IPS-18a (cell line): ENCODE results near the gene GGA1.
A peak's percentile ranks its signal among the peaks of the same experiment; 100 is the strongest.
"Not testable (repeated sequence)": the region's sequence is repeated elsewhere in the genome, so short reads cannot be mapped to it uniquely, and the experiment has no call there.

Source experiments
- H3K27ac ChIP-seq: one replicate; pipeline ENCODE4 v1.5.1; 2013; ENCODE audit warnings: low read length
- H3K27me3 ChIP-seq: one replicate; pipeline ENCODE4 v1.6.1; 2013; ENCODE audit warnings: mild to moderate bottlenecking, low read length; ENCODE audit not compliant: control insufficient read depth, insufficient read depth
- H3K36me3 ChIP-seq: one replicate; pipeline ENCODE4 v1.6.1; 2013; ENCODE audit warnings: low read depth, low read length; ENCODE audit not compliant: control insufficient read depth
- H3K4me1 ChIP-seq: one replicate; pipeline ENCODE4 v1.6.1; 2013; ENCODE audit warnings: low read depth, low read length; ENCODE audit not compliant: control insufficient read depth
- H3K4me3 ChIP-seq: one replicate; pipeline ENCODE4 v1.5.1; 2013; ENCODE audit warnings: low read length
- H3K9ac ChIP-seq: one replicate; pipeline ENCODE4 v1.6.1; 2013; ENCODE audit warnings: mild to moderate bottlenecking, low read length, moderate library complexity
- H3K9me3 ChIP-seq: one replicate; pipeline ENCODE4 v1.6.1; 2013; ENCODE audit warnings: low read depth, low read length; ENCODE audit not compliant: control insufficient read depth

Gene GGA1

GRCh38 chr22:37602546-37603277 lies 5.9 kb upstream of the GGA1 start:
- not testable (repeated sequence) for H3K4me3 ChIP-seq, H3K9ac ChIP-seq, H3K9me3 ChIP-seq, H3K27ac ChIP-seq, H3K27me3 ChIP-seq, H3K36me3 ChIP-seq, H3K4me1 ChIP-seq

GRCh38 chr22:37604074-37604473 lies 4.6 kb upstream of the GGA1 start:
- Histone ChIP-seq H3K36me3 (no peaks in the 10 kb centered on the region), H3K4me3 (no peak overlapping the region), H3K4me1 (peaks cover 7% of the 10 kb centered on the region), H3K27ac (no peak overlapping the region), H3K9ac (no peak overlapping the region), H3K9me3 (no peaks in the 10 kb centered on the region), H3K27me3 (no peaks in the 10 kb centered on the region)

- H3K9me3 ChIP-seq, result no peaks in the 10 kb centered on the region
- no peaks in the 10 kb centered on the region for H3K27me3 ChIP-seq
- no peaks in the 10 kb centered on the region for H3K36me3 ChIP-seq
- H3K4me3 ChIP-seq, result no peak overlapping the region
- peaks cover 7% of the 10 kb centered on the region for H3K4me1 ChIP-seq
- H3K27ac ChIP-seq, result no peak overlapping the region
- no peak overlapping the region for H3K9ac ChIP-seq
These were observed 3.8 kb upstream of the GGA1 start for GRCh38 chr22:37604875-37605274.

GRCh38 chr22:37607010-37607934 lies 1.4 kb upstream of the GGA1 start:
- H3K9me3 ChIP-seq, result no peaks in the 10 kb centered on the region
- no peak overlapping the region for H3K27ac ChIP-seq
- H3K9ac ChIP-seq, result peak overlapping the region; percentile 63
- H3K4me1 ChIP-seq, result no peaks in the 10 kb centered on the region
- no peaks in the 10 kb centered on the region for H3K36me3 ChIP-seq
- no peaks in the 10 kb centered on the region for H3K27me3 ChIP-seq
- peak overlapping the region; percentile 88 for H3K4me3 ChIP-seq

- H3K9me3 ChIP-seq, result no peaks in the 10 kb centered on the region
- no peaks in the 10 kb centered on the region for H3K27me3 ChIP-seq
- peak overlapping the region; percentile 96 for H3K27ac ChIP-seq
- H3K36me3 ChIP-seq, result no peaks in the 10 kb centered on the region
- H3K9ac ChIP-seq, result peak overlapping the region; percentile 88
- H3K4me3 ChIP-seq, result peak overlapping the region; percentile 88
- H3K4me1 ChIP-seq, result no peaks in the 10 kb centered on the region
These were observed 628 bp upstream of the GGA1 start for GRCh38 chr22:37607935-37608476.

GRCh38 chr22:37609240-37610152 lies 862 bp downstream of the GGA1 start:
- Histone ChIP-seq H3K27ac (no peak overlapping the region), H3K4me1 (no peaks in the 10 kb centered on the region), H3K4me3 (peak overlapping the region; percentile 88), H3K27me3 (no peaks in the 10 kb centered on the region), H3K9me3 (no peaks in the 10 kb centered on the region), H3K9ac (peak overlapping the region; percentile 88), H3K36me3 (peaks cover 6% of the 10 kb centered on the region)

GRCh38 chr22:37610153-37610475 lies 1.5 kb downstream of the GGA1 start:
- H3K27me3 ChIP-seq, H3K4me1 ChIP-seq, H3K36me3 ChIP-seq, H3K27ac ChIP-seq, H3K9me3 ChIP-seq, H3K9ac ChIP-seq: not testable (repeated sequence)
- peak overlapping the region; percentile 88 for H3K4me3 ChIP-seq

- H3K27me3 ChIP-seq, result no peaks in the 10 kb centered on the region
- no peak overlapping the region for H3K4me3 ChIP-seq
- H3K4me1 ChIP-seq, result no peaks in the 10 kb centered on the region
- H3K9me3 ChIP-seq, result no peaks in the 10 kb centered on the region
- no peak overlapping the region for H3K27ac ChIP-seq
- peaks cover 9% of the 10 kb centered on the region for H3K36me3 ChIP-seq
- H3K9ac ChIP-seq, result no peak overlapping the region
These were observed 2.0 kb downstream of the GGA1 start for GRCh38 chr22:37610480-37611129.

- Histone ChIP-seq H3K27me3 (no peaks in the 10 kb centered on the region), H3K36me3 (peaks cover 9% of the 10 kb centered on the region), H3K4me1 (no peaks in the 10 kb centered on the region), H3K9me3 (no peaks in the 10 kb centered on the region), H3K27ac (no peak overlapping the region), H3K4me3 (no peak overlapping the region), H3K9ac (no peak overlapping the region)
These were observed 2.6 kb downstream of the GGA1 start for GRCh38 chr22:37611207-37611606.

GRCh38 chr22:37616201-37617083 lies 7.8 kb downstream of the GGA1 start:
- no peak overlapping the region for H3K9ac ChIP-seq
- no peak overlapping the region for H3K4me3 ChIP-seq
- H3K27me3 ChIP-seq, result no peaks in the 10 kb centered on the region
- H3K36me3 ChIP-seq, result peaks cover 40% of the 10 kb centered on the region
- no peaks in the 10 kb centered on the region for H3K9me3 ChIP-seq
- no peaks in the 10 kb centered on the region for H3K4me1 ChIP-seq
- H3K27ac ChIP-seq, result no peak overlapping the region
